Left kidney (tissue), 2 donors: ENCODE measurements around the gene MICAL3. TPM values are rescaled to one million over a fixed set of nuclear protein-coding genes. Genes with fewer than 3 reads are reported as not detected.

Source experiments
- DNase-seq: peaks from one replicate; pipeline ENCODE4 v3.0.0-alpha.2; 2013
- polyA plus RNA-seq: library from polyadenylated mRNA; unstranded; fragments of 120-200 nt; gene quantifications from one replicate; pipeline ENCODE4 v1.2.1, GENCODE V29; 2013; ENCODE audit not compliant: insufficient read length

MICAL3 gene
- polyA plus RNA-seq, 1 donor, result 46.3 TPM

- no peak for DNase-seq
These were observed 109.2 kb downstream of the MICAL3 start for GRCh38 chr22:17915188-17915587.

DNA sequence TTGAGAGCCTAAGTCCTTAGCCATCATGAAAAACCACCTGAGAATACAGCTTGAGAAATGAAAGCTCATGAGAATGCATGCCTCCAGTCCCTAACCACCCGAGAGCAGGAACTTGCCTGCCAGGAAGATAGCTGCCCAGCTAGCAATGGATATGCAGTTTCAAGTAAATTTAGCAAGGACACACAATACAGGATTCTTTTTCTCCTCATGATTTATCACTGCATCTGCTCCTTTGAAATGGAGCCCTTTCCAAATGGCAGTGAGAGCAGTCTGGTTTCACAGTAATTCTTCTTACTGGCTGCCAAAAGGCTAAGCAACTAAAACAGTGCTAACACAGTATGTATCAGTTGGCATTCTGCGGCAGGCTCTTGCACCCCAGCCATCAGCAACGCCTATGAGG is 109.9 kb downstream of the MICAL3 start:
- DNase-seq, result no peak

DNA sequence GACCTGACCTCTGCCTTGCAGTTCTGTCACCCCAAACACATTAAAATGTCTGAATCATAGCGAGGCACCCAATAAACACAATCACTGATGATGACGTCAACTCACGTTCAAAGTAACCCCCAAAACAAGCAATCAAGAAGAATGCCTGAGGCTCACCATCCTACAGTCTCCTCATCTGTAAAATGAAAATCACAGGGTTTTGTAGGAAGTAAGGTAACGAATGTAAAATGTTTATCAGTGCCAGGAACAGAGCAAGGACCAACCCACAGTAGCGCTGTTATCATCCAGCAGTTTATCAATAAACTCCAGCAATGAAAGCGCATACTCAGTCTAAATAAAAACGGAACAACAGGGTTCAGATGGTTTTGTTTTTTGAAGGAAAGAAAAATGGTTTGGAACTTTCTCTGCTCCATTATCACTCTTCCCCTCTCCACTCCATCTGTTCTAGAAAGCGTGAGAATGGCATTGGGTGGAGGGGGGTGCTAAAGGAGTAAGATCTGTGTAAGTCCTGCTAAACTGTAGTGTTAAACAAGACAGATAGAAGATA is 110.5 kb downstream of the MICAL3 start:
- DNase-seq, result no peak

- DNase-seq, result no peak
These were observed 111.2 kb downstream of the MICAL3 start for GRCh38 chr22:17912945-17913721.

DNA sequence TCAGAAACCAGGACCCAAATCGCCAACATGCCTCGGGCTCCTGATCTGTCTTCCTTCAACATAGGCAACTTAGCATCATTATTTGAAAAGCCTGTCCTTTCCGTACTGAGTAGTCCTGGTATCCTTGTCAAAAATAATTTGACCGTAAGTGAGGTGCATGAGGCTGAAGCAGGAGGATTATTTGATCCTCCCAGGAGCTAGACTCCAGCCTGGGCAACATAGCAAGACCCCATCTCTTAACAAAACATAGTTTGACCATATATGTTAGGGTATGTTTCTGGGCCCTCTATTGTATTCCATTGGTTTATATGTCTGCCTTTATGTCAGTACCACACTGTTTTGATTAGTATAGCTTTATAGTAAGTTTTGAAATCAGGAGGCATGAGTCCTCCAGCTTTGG is 112.5 kb downstream of the MICAL3 start:
- no peak for DNase-seq

- no peak for DNase-seq
These were observed 113.1 kb downstream of the MICAL3 start for GRCh38 chr22:17911312-17911705.

- DNase-seq, result no peak
These were observed 113.6 kb downstream of the MICAL3 start for GRCh38 chr22:17910561-17911311.

DNA sequence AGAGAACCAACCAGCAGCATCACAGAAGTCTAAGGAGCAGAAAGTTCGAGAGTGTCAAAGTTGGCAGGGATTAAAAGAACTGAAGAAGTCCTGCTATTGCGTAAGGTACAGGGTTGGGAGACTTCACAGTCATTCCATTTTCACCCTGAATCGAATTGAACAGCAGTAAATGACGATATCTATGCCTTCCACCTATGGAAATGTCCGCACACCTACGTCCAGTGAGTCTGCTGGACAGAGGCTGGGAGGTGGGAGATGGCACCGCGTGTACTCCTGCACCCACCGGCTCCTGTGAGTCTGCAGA is 116.7 kb downstream of the MICAL3 start:
- no peak for DNase-seq

- no peak for DNase-seq
These were observed 117.2 kb downstream of the MICAL3 start for GRCh38 chr22:17906978-17907747.

DNA sequence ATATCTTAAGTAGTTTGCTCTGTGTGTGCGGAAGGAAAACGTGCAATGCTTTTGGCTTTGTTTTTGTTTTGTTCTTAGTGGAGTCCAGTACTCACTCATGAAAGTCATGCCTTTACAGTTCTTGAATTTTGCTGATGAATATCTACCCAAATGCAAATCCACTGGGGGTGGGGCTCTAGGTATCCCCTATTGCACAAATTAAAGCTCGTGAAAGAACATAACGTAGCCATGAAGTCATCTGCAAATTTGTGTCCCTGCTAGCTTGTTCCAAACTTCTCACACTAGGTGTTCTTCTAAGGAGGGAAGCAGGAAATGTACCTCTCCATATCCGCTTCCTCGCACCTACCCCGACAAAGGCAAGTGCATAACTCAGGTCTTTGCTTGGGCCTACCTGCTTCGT is 118.9 kb downstream of the MICAL3 start:
- no peak for DNase-seq

- DNase-seq, result no peak
These were observed 120.6 kb downstream of the MICAL3 start for GRCh38 chr22:17903564-17904295.

DNA sequence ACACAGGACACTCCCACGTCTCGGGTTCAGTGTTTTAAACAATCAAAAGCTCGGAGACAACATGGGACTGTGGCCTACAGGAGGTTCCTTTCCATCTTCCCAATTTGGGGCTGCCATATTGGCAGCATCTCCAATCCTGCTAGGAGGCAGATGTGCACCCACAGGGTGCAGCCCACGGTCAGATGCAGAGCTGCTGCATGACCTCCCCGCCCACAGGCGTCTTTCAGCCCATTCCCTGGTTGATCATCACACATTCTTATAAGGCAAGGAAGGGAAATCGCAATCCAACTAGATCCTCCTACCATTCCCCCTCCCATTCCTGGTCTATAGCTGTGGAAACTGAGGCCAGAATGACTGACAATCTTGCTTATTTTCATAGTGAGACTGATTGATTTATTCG is 121.4 kb downstream of the MICAL3 start:
- no peak for DNase-seq

- no peak for DNase-seq
These were observed 126.0 kb downstream of the MICAL3 start for GRCh38 chr22:17898375-17898774.

- no peak for DNase-seq
These were observed 126.5 kb downstream of the MICAL3 start for GRCh38 chr22:17897858-17898257.

- no peak for DNase-seq
These were observed 126.9 kb downstream of the MICAL3 start for GRCh38 chr22:17897426-17897825.

DNA sequence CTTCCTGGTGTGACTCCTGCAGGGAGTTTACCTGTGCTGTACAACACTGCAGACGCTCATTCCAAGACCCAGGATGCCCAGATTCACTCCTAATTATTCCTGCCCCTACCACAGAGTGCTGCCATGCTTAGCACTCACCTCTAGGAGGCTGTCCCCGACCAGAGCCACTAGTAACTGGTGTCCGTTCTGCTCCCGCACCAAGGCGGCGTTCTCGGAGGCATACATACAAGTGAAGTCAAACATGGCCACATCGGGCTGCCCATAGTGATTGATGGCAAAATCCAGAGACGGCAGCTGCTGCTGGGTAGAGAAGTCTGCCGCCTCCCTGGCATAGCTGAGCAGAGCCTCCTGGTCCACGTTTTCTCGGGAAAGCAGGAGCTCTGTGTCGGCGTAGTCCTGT is 127.8 kb downstream of the MICAL3 start:
- DNase-seq, result no peak

DNA sequence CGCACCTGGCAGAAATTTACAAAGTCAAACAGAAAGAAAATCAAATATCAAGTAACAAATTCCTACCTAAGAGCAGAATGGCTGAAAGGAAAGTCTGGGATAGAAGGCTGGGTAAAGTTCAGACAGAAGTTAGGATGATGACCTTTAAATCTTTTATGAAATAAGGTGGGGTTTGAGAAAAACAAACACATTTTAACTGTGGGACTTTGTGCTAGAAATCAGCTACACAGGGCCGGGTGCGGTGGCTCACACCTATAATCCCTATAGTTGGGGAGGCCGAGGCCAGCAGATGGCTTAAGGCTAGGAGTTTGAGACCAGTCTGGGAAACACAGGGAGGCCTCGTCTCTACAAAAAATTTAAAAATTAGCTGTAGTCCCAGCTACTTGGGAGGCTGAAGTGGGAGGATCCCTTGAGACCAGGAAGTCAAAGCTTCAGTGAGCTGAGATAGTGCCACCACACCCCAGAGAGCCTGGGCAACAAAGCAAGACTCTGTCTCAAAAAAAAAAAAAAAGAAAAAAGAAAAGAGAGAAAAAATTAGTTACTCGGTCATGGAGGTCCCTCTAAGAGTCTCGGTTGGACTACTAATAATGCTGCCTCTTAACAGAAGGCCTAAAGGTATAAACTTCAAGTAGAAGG is 130.3 kb downstream of the MICAL3 start:
- no peak for DNase-seq

DNA sequence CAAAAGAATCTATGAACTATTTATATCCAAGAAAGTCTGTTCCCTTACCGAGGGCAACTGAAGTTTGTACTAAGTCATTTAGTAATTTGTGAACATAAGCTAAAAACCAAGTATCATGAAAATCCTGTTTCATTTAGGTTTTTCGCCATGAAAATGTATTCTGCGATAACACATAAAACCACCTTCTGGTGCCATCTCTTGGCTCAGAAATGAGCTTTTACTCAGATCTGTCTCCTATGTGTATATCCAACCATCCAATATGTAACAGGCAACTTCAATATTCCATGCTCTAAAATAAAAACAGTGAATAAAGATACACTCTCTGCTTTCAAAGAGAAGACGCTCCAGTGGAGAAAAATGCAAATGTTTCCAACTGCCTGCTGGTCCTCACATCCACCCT is 132.0 kb downstream of the MICAL3 start:
- no peak for DNase-seq

GRCh38 chr22:17891481-17892167 is 132.7 kb downstream of the MICAL3 start:
- no peak for DNase-seq

GRCh38 chr22:17890892-17891291 is 133.5 kb downstream of the MICAL3 start:
- no peak for DNase-seq

- DNase-seq, result no peak
These were observed 134.1 kb downstream of the MICAL3 start for GRCh38 chr22:17890245-17890671.
